Neural cell (in vitro differentiated cells): Measurements from ENCODE around the gene SAMD14.

Experiments
- CTCF ChIP-seq: fragments of 450-650 bp; IDR thresholded peaks from 2 replicates; pipeline ENCODE4 v1.5.1; 2014; ENCODE audit warnings: antibody characterized with exemption, mild to moderate bottlenecking, moderate library complexity; ENCODE audit not compliant: poor library complexity, severe bottlenecking
- EP300 ChIP-seq: fragments of 450-650 bp; conservative IDR thresholded peaks from 2 replicates; pipeline ENCODE4 v1.6.1; 2014; ENCODE audit warnings: antibody characterized with exemption, mild to moderate bottlenecking, moderate library complexity; ENCODE audit not compliant: poor library complexity, severe bottlenecking
- EZH2 ChIP-seq: fragments of 200-600, 300-800 bp; shearing (Covaris generic), sonication (generic); IDR thresholded peaks from 2 replicates; pipeline ENCODE4 v1.6.1; 2014; ENCODE audit warnings: antibody characterized with exemption, low read length, borderline replicate concordance, mild to moderate bottlenecking; ENCODE audit not compliant: insufficient read depth, poor library complexity, severe bottlenecking
- REST ChIP-seq: IDR thresholded peaks from 2 replicates; pipeline ENCODE4 v1.6.1; 2012; ENCODE audit warnings: borderline replicate concordance
- TAF1 ChIP-seq: IDR thresholded peaks from 2 replicates; pipeline ENCODE4 v1.6.1; 2012; ENCODE audit warnings: low read depth

- no peak for TF ChIP-seq EZH2
- no peak for TF ChIP-seq CTCF
- TF ChIP-seq TAF1 = no peak
- no peak for TF ChIP-seq EP300
- TF ChIP-seq REST = no peak
These were observed 23.4 kb downstream of the SAMD14 start for GRCh38 chr17:50106393-50107131.
